ENCODE data around the gene GRPEL2.
"Not testable (repeated sequence)": the region's sequence is repeated elsewhere in the genome, so short reads cannot be mapped to it uniquely, and the experiment has no call there.

GRPEL2 gene

DNA sequence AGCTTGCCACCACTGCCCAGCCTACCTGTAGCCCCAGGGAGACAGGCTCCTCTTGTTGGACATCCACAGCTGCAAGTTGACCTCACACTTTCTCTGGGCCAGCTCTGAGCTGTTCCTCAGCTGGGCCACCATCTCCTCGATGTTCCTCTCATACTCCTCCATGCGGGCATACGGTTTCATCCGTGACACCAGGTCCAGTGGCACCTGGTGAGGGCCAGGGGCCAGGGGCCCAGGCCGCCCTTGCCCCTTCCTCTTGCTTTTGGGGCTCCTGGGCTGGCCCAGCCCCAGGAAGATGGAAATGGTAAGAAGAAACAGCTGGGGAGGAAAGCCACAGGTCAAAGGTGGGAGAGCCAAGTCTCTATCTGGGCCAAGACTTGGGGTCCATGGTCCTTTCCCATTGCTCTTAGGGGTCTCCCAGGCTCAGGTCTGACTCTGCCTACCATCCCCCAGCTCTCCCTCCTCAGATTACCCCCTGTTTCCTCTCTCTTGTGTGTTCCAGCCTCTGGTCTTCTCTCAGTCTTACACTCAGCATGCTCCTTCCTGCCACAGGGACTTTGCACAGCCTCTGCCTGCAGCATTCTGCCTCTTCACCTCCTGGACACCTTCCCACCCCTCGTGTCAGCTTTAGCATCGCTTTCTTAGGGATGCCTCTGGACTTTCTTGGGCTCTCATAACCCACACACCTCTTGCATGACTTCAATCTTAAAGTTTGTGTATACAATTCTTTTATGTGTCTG lies 31.6 kb downstream of the GRPEL2 start:
- no peak for DNase-seq (ENCODE audit: low spot score)

DNA sequence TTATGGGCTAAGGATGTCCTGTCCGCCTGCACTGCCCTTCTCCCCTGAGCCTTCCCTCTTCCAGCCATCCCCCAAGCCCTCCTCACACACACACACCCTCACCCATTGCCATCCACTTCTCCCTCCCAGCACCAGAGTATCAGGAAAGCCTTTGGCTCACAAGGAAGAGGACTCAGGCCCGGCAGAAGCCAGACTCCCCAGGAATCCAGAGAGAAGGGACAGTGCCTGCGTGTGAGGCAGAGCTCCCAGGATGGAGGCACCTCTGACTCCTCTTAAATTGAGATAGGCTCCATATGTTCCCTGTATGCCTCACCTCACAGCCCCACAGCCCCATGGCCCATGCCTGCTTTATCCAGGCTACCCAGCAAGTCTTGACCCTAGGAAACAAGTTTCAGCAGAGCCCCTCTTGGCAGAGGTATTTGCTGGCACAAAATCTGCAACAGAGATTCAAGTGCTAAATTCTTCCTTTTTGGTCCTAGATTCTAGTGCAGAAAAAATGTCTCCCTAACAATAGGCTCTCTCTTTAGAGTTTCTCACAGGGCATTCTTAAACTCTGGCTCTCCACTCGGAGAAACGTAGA lies 33.0 kb downstream of the GRPEL2 start:
- DNase-seq (ENCODE audit: low spot score) = no peak

DNA sequence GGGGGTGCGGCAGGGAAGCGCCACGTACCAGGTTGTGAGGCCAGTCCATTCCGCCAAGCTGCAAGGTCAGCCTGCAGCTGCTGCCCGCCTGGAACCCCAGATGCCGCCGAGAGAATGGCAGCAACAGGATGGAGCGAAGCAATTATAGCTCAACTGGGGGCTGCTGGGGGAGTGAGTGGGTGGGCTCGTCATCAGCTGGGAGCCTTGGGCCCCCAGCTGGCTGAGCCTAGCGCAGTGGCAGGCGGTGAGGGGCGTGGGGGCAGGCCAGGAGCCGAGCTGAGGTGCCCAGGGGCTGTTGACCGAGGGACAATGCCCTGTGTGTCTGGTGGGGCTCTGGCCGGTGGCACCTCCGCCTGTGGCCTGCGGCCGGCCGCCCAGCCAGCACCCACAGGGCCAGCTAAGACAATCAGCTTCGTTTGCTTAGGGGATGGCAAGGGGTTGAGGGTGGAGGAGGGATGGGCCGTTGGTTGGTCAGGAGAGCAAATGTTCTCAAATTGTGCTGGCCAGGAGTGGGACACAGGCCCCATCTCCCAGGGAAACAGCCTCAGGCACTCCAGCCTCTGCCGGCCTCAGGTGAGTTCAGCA lies 34.0 kb downstream of the GRPEL2 start, which contains the start of gene IL17B:
Gene IL17B, minus strand, starts transcription at position 116 of the 585 bp plus-strand sequence. Its CDS starts 67 bp downstream, at position 49.
- no peak for DNase-seq (ENCODE audit: low spot score)

DNA sequence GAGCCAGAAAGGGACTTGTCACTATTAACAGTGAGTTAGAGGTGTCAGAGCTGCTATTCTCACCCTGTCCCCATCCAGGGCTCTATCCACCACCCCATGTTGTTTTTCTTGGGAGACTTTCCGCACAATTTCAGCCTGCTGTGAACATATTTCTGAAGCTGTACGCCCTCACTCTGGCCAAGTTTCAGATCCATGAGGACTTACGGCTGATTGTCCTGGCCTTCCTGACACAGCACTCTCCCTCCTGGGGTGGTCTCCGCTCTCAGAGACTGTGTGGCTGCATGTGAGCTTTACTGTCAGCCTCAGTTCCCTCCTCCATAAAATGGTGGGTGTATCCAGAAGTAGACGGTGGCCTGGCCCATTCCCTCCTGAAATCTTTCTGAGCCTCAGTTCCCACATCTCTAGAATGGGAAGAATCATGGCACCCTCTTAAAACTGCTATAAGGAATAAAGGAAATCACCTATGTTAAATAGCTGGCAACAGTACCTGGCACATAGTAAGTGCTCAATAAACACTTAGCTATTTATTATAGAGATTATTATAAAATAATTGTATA lies 34.6 kb downstream of the GRPEL2 start:
- no peak for DNase-seq (ENCODE audit: low spot score)

DNA sequence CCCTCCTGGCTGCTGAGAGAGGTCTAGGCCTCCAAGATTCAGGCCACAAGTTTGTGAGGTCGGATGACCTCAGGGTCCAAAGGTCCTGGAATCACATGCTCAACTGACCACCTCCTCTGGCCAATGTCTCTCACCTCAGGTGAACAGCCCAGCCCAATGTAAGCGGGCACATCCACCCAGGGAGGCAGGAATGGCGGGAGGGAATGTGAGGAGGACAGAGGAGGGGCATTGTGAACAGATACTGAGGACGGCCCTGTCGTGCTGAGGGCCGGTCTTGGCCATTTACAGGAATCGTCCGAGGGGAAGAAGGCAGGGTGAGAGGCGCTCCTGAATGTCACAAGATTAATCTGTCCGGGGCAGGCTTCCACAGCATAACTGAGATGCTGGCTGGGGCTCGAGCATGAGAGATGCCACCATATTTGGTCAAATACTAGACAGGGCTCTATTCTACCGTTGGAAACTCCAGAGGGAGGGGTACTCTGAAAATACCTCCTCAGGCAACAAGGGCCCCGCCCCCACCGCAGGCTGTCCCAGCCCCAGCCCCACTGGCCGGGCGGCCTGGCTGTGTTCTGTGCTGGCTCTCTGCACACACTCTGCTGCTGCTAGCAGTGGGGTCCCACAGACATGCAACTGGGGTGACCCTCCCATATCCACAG lies 35.3 kb downstream of the GRPEL2 start:
- peak; percentile 50 for DNase-seq (ENCODE audit: low spot score)

DNA sequence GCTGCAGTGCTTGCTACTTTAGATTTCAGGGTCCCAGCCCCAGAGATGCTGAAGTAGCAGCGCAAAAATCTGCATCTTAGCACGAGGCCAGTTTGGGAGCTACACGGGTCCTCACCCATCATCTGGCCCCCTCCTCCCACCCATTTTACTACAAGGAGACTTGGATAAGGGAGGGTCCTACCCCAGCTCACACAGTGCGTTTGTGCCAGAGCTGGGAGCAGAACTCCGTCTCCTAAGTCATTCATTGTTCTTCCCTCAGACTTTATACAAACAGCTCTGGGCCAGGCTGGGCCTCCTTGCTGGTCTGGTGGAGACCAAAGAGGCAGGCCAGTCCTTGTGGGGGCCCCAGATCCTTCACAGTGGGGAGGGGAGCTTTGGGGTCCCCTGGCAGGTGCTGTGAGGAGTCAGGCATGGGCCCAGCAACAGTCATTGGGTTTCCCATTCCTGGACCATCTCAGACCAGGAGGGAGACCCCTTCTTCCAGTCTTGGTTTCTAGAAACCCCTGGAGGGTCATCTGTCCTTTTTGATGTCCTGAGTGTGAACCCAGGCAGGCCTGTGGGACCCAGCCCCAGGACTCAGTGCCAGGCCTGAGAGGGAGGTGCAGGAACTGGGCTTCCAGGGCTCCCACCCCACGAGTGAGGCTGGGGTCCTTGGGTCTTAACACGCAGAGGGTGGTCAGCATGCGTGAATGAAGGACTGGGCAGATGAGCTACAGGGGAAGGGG lies 36.1 kb downstream of the GRPEL2 start:
- DNase-seq (ENCODE audit: low spot score) = no peak

DNA sequence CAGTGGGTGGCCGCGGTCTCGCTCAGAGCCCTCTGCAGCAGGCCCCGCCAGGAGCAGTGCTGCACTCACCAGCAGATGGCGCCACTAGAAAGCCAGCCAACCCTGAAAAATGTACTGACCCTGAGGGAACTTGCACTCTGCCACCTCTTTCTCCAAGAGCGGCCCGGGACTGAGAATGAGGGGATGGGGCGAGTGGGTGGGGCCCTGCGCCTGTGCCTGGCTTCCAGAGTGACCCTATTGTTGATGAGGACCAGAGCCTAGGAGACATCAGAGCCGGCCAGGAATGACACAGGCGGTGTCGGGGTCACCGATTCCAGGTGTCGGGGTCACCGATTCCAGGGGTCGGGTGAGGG lies 36.7 kb downstream of the GRPEL2 start:
- DNase-seq (ENCODE audit: low spot score) = peak; percentile 91

DNA sequence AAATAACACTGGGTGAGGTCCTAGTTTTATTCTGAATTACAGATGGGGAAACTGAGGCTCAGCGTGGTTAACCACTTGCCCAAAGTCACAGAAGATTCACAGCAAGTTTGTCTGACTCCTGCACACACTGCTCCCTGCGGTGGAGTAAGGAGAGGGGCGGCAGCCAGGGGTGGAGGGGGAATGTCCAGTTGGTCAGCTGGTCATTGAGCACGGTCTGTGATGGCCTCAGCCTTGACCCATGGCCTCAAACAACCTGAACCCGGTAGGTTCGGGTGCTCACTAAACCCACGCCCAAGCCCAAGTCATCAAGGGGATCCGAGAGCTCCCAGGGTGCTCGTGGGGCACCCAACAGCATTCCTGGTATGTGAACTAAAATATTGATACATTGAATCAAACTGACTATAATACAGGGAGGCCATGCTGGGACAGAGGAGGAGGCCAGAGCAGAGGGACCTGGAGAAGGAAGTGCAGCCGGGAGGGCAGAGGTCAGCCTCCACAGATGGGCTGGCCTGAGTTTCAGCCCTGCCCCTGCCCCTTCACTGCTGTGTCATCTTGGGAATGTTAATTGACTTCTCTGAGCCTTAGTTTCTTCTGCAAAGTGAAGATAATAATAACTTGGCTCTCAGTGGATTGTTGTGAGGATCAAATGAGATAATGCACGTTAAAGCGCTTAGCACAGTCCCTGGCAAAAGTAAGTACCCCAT lies 37.4 kb downstream of the GRPEL2 start:
- DNase-seq (ENCODE audit: low spot score) = no peak

DNA sequence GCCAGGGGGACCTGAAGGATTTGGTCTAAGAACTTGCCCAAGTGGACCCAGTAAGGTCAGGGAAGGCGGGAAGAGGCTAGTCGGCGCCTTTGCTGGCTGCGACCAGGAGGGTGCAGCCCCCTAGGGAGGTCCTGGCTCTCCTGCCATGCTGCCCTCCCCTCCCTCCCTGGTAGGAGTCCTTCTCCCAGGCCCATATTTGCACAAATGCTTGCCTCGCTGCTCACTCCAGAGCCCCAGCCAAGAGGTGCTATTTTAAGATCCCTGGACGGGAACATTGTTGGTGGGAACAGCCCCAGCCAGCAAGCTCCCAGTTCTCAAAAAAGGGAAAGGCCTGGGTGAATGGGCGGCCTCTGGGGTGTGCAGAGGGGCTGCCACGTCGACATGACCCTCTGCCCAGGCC lies 38.1 kb downstream of the GRPEL2 start:
- DNase-seq (ENCODE audit: low spot score) = peak; percentile 74

DNA sequence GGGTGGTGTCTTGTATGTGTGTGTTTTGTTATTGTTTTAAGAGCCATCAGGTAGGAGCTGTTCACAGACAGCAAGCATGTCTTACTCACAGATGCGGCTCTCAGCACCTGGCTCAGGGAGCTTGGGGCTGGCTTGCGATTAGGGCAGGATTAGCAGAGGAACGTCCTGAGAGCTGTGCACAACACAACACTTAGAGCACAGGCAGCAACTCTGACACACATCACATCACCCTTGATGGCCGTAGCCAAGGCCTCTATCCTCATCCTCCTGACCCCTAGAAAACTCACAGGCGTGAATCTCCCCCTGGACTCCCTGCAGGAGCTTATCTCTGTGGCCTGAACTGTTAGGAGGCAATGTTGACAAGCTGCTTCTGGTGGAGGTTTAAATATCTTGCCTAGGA lies 40.9 kb downstream of the GRPEL2 start:
- DNase-seq (ENCODE audit: low spot score) = no peak

DNA sequence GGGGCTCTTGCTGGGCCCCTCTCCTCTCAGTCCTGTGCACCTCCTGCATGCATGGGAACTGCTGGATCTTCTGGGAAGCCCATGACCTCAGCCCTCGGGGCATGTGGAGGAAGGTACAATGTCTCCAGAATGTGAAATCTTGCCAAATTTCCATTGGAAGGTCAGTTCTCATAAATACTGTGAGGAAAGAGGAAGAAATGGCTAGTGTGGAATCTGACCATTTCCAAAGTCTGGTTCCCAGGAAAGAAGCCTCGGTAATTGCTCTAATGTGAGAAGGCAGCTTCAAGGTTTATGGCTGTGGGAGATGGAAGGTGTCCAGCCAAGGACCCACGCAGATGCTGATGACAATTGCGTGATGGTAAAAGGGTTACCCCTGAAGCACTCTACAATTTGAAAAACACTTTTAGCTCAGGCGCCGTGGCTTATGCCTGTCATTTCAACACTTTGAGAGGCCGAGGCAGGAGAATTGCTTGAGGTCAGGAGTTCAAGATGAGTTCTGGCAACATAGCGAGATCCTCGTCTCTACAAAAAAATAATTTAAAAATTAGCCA lies 41.9 kb downstream of the GRPEL2 start:
- DNase-seq (ENCODE audit: low spot score) = no peak

DNA sequence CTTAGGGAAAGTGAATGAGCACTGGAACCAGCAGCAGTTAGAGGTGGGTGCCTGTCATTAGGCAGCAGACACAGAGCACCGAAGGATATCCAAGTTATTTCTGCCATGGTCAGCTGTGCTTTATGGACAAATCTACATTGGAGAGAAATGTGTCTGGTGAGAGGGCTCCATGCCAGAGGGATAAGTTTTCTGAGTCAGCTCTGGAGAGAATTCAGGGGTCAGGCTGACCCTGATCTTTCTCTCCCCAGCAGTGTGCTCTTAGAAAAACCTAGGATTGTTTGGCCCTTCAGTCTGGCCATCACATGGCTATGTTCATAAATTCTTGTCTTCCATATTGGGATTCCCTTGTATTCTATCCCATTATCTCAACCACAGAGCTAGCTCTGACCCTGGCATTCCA lies 42.7 kb downstream of the GRPEL2 start:
- peak; percentile 67 for DNase-seq (ENCODE audit: low spot score)

DNA sequence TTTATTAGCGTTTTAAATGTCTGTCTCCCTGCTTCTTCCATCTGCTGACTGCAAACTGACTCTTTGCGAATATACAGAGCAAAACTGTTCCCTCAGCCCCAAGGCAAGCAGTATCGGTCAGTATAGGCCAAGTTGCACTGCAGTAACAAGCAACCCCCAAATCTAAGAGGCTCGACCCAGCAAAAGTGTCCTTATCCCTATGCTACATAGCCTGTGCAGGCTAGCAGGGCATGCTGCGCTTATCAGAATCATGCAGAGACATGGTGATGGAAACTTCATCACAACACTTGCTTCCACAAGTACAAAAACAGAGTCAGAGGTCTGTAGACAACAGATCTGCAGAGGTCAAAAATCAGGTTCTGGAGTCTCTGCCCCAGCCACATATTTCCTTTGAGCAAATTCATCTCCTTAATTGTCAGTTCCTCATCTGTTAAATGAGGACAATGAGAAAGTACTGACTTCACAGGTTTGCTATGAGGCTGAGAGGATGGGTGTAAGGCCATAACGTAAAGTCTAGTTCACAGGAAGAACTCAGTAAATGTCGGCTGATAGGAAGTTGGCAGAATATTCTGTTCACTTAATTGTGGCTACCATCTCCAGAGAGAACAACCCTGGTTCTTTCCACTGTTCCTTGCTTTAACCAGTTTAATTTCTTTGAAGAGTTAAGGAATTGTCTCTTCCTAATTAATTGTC lies 43.3 kb downstream of the GRPEL2 start:
- no peak for DNase-seq (ENCODE audit: low spot score)

DNA sequence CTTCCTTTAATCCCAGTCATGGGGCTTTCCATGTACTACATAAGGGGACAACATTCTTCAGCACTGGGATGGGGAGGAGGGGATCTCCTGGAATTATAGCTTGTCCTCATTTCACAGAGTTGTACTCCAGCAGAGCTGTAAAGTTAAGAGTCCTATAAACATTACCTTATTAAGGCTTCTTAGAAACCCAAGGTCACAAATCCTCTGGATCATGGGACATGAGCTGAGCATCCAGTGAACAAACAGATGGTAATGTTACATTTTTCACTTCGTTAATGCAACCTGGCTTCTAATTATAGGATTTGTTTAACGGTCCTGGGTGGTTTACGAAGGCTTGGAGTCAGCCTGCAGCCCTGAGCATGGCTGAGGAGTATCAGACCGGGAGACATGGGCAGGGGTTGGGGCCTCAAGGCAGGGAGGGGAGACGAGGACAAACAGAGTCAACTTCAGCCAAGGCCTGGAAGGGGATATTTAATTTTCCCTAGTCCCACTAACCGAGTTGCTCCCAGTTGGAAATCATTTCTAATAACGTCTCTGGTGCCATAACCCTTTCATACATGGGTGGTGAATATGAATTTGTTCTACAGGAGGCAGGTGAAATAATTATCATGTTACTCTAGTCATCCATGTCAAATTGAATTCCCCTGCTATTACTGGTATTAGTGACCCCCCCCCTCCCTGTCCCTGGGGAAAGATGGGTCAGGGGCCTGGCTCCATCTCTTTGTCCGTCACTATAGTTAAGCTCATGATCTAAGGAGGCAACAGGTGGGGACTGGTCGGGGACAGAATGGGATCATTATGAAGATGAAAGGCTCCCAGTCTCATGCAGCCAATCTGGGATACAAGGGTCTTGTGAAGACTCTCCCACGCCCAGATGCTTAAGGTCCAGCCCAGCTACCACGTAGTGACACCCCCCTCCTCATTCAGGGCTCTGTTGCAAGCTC lies 44.5 kb downstream of the GRPEL2 start:
- no peak for DNase-seq (ENCODE audit: low spot score)

DNA sequence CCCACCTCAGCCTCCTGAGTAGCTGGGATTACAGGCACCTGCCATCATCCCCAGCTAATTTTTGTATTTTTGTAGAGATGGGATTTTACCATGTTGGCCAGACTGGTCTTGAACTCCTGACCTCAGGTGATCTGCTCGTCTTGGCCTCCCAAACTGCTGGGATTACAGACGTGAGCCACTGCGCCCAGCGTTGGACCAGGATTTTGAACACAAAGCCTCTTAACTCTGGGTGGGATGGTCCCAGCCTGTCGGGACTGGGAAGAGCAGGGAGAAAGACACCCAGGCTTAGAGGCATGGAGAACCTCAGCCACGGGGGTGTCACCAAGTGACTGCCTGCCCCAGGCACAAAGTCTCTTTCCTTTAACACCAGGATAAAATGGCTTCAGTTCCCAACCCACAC lies 45.8 kb downstream of the GRPEL2 start:
- not testable (repeated sequence) for DNase-seq (ENCODE audit: low spot score)

DNA sequence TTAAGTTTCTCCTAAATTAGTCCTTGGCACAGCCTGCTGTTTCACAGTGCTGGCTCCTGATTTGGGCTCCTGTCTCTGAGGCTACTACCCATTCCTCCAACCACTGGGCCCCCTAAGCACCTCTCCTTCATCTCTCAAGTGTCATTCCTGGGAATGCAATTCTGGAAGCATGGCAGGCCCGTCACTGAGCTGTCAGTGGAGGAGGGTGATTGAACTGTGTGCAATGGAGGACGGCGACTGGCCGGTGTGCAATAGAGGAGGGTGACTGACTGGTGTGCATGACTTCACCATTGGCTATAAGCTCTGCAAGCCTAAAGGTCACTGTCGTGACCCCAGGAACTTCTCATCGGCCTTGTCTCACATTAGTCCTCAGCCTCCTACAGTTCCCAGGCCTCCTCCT lies 46.2 kb downstream of the GRPEL2 start:
- DNase-seq (ENCODE audit: low spot score) = no peak

DNA sequence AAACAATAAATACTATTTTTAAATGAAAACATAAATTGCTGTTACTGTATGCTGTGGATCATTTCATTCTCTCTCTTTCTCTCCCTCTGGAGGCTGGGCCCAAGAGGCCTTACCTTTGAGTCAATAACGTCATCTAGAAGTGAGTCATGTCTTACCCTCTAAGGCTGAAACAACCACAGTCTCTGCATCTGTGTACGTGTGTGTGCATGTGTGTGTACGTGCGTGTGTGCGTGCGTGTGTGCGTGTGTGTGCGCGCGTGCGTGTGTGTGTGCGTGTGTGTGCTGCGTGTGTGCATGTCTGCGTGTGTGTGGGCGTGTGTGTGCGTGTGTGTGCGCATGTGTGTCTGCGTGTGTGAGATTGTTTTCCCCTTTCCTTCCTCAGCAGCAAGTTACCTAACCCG lies 47.4 kb downstream of the GRPEL2 start:
- no peak for DNase-seq (ENCODE audit: low spot score)

DNA sequence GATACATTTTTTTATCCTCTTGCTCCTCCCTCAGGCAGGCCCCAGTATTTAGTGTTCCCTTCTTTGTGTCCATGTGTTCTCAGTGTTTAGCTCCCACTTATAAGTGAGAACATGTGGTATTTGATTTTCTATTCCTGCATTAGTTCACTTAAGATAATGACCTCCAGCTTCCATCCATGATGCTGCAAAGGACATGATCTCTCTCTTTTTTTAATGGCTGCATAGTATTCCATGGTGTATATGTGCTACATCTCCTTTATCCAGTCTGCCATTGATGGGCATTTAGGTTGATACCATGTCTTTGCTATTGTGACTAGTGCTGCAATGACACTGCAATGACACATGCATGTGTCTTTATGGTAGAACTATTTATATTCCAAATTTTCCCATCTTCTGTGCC lies 49.7 kb downstream of the GRPEL2 start:
- not testable (repeated sequence) for DNase-seq (ENCODE audit: low spot score)

DNA sequence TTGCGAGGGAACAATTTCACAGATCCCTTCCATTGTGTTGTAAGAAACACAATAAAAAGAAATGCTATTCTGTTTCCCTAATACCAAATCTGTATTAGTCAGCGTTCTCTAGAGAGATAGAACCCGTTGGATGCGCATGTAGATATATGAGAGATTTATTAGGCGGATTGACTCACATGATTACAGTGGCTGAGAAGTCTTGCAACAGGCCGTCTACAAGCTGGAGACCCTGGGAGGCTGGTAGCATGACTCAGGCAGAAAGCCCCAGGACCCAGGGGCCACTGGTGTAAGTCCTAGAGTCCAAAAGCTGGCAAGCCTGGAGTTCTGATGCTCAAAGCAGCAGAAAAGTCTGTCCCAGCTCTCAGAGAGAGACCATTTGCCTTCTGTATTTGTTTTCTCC lies 52.2 kb downstream of the GRPEL2 start:
- no peak for DNase-seq (ENCODE audit: low spot score)

All from hepatic stellate cell (primary cell).